HepG2 (cell line): ENCODE data around the gene TEAD3. TPM values are rescaled to one million over a fixed set of nuclear protein-coding genes. Genes with fewer than 3 reads are reported as not detected.

Source experiments
- ATAC-seq: fragments of 200-7000 bp; cut with Tn5 transposase; 3 replicates; pipeline ENCODE4 v1.9.1; 2020; ENCODE audit warnings: mild to moderate bottlenecking, moderate library complexity
- BruUV-seq: library from RNA; stranded (reverse); fragments of 400-500 nt; replicated peaks from 2 replicates; lab custom pipeline; 2021; lab: Mats Ljungman, UMichigan
- CTCF ChIA-PET: fragments of 300-600 bp; formaldehyde crosslinking; extraction: SDS; loops from one replicate; lab custom pipeline; 2021; ENCODE audit warnings: low total read pairs, inconsistent platforms, low intra/inter-chr PET ratio; lab: Yijun Ruan, JAX
- POLR2A ChIA-PET: fragments of 350-600 bp; sonication (Branson Sonifier 250); formaldehyde crosslinking; loops from one replicate; lab custom pipeline; 2020; ENCODE audit warnings: antibody characterized with exemption, inconsistent platforms; lab: Yijun Ruan, JAX
- DNase-seq: peaks from one replicate; pipeline ENCODE4 v3.0.0-alpha.2; 2015; ENCODE audit warnings: low spot score
- FAIRE-seq: peaks from 3 replicates; lab custom pipeline; 2011; peaks lifted over from hg19 to GRCh38; lab: Jason Lieb, UNC
- H2AFZ ChIP-seq: one replicate; pipeline ENCODE4 v1.6.1; 2011; ENCODE audit warnings: low read length, inconsistent platforms
- H3K27ac ChIP-seq: fragments of 300-600 bp; 3 replicates; pipeline ENCODE4 v1.8.0; 2011; ENCODE audit warnings: mixed run types, mild to moderate bottlenecking, mixed read lengths, low read length, inconsistent platforms; ENCODE audit not compliant: insufficient read depth; ENCODE audit errors: extremely low read length
- H3K27me3 ChIP-seq, 2 experiments: fragments of 200-600 bp in 1 of 2; 2 replicates in 1 of 2; 3 replicates in 1 of 2; pipeline versions ENCODE4 v1.6.0 to v1.8.0; 2011; ENCODE audit warnings: low read length in 2 of 2, mild to moderate bottlenecking in 2 of 2, moderate library complexity in 2 of 2, inconsistent platforms in 1 of 2; ENCODE audit not compliant: insufficient read depth in 2 of 2, control insufficient read depth in 1 of 2
- H3K36me3 ChIP-seq, 2 experiments: fragments of 200-600 bp in 1 of 2; replicated peaks in 1 of 2; 2 replicates in 1 of 2; 3 replicates in 1 of 2; pipeline versions ENCODE4 v1.5.1 to v1.8.0; 2011; ENCODE audit warnings: low read length in 2 of 2, inconsistent platforms in 1 of 2; ENCODE audit not compliant: insufficient read depth in 2 of 2, control insufficient read depth in 1 of 2
- H3K4me1 ChIP-seq: 2 replicates; pipeline ENCODE4 v1.5.1; 2012; ENCODE audit warnings: low read length, inconsistent platforms; ENCODE audit not compliant: insufficient read depth
- H3K4me2 ChIP-seq: 2 replicates; pipeline ENCODE4 v1.6.0; 2011; ENCODE audit warnings: low read depth, low read length, inconsistent platforms
- H3K4me3 ChIP-seq, 3 experiments: fragments of 200-600 bp in 1 of 3; sonication (generic), shearing (Covaris generic) in 1 of 3; replicated peaks in 1 of 3; 2 replicates each; pipeline ENCODE4 v1.5.1; 2011 to 2016; ENCODE audit warnings: low read length in 3 of 3, inconsistent platforms in 2 of 3, low read depth in 2 of 3, mild to moderate bottlenecking in 2 of 3, control low read depth in 1 of 3, mixed read lengths in 1 of 3; ENCODE audit not compliant: insufficient read depth in 1 of 3
- H3K79me2 ChIP-seq: one replicate; pipeline ENCODE4 v1.6.1; 2011; ENCODE audit warnings: low read length, inconsistent platforms; ENCODE audit not compliant: insufficient read depth
- H3K9ac ChIP-seq: 2 replicates; pipeline ENCODE4 v1.6.0; 2011; ENCODE audit warnings: mild to moderate bottlenecking, low read depth, low read length, inconsistent platforms; ENCODE audit not compliant: insufficient read depth
- H3K9me3 ChIP-seq: 2 replicates; pipeline ENCODE4 v1.5.1; 2012; ENCODE audit warnings: mild to moderate bottlenecking, low read length
- H4K20me1 ChIP-seq: 2 replicates; pipeline ENCODE4 v1.6.0; 2011; ENCODE audit warnings: inconsistent platforms, mild to moderate bottlenecking, low read length, moderate library complexity; ENCODE audit not compliant: insufficient read depth
- PPARG ChIP-seq: conservative IDR thresholded peaks from 2 replicates; pipeline ENCODE4 v1.6.1; 2016; ENCODE audit warnings: missing biosample characterization, missing genetic modification reagents
- TARDBP ChIP-seq: sonication (generic); formaldehyde crosslinking; IDR thresholded peaks from 2 replicates; pipeline ENCODE4 v1.8.0; 2022; ENCODE audit warnings: mild to moderate bottlenecking, missing genetic modification reagents
- ZNF124 ChIP-seq: sonication (generic); formaldehyde crosslinking; IDR thresholded peaks from 2 replicates; pipeline ENCODE4 v1.4.0; 2020; ENCODE audit warnings: missing genetic modification reagents
- ZNF460 ChIP-seq: sonication (generic); formaldehyde crosslinking; IDR thresholded peaks from 2 replicates; pipeline ENCODE4 v1.5.1; 2020; ENCODE audit warnings: missing genetic modification reagents, mild to moderate bottlenecking, borderline replicate concordance
- WGBS: methylation state at CpG from one replicate; pipeline ENCODE4 v1.1.6; 2017; ENCODE audit warnings: low lambda C conversion rate; 5-methylcytosine and 5-hydroxymethylcytosine counted together
- in situ Hi-C: cut with HindIII; loops from 2 replicates; pipeline ENCODE4 v1.10.0; 2017; ENCODE audit warnings: low pct_unique_long_range_greater_than_20kb; ENCODE audit not compliant: extremely low pct_ligation_motif_present
- intact Hi-C: fragments of 100-400 bp; cut with micrococcal nuclease; formaldehyde crosslinking; loops from one replicate; pipeline ENCODE4 v1.10.0; 2022; ENCODE audit not compliant: unreplicated experiment
- polyA plus RNA-seq, 8 experiments: library from polyadenylated mRNA; depleted of rRNA in 3 of 8; stranded (reverse) in 7 of 8; unstranded in 1 of 8; fragments of >200 nt; fragmentation: Illumina TruSeq in 4 of 8; extraction: Trizol in 4 of 8; gene quantifications; 2 replicates each; pipeline versions ENCODE4 v1.2.1 to v1.2.3, GENCODE V29; 2011 to 2016; ENCODE audit warnings: low read depth in 4 of 8, missing spikeins in 1 of 8, mixed read lengths in 1 of 8; ENCODE audit not compliant: insufficient read depth in 1 of 8
- total RNA-seq, 5 experiments: library from RNA; depleted of rRNA; stranded (reverse); fragments of >200 nt; fragmentation: Illumina TruSeq; extraction: Trizol; gene quantifications; 2 replicates each; pipeline ENCODE4 v1.2.3, GENCODE V29; 2016; ENCODE audit warnings: low read depth in 1 of 5
- TF ChIP-seq, protein P1 (sequence below): sonication (generic); formaldehyde crosslinking; IDR thresholded peaks from 2 replicates; pipeline ENCODE4 v1.9.0; 2021; ENCODE audit warnings: missing genetic modification reagents, borderline replicate concordance
- TF ChIP-seq, protein P2 (sequence below): sonication (generic); formaldehyde crosslinking; IDR thresholded peaks from 2 replicates; pipeline ENCODE4 v1.5.1; 2020; ENCODE audit warnings: mild to moderate bottlenecking, missing genetic modification reagents, borderline replicate concordance
- TF ChIP-seq, protein P3 (sequence below): sonication (generic); formaldehyde crosslinking; IDR thresholded peaks from 2 replicates; pipeline ENCODE4 v1.8.1; 2022; ENCODE audit warnings: low read depth, mild to moderate bottlenecking, missing genetic modification reagents
- TF ChIP-seq, protein P4 (sequence below): sonication (generic); formaldehyde crosslinking; IDR thresholded peaks from 2 replicates; pipeline ENCODE4 v1.8.0; 2022; ENCODE audit warnings: mild to moderate bottlenecking, missing genetic modification reagents, moderate library complexity
- TF ChIP-seq, protein P5 (sequence below): sonication (generic); formaldehyde crosslinking; IDR thresholded peaks from 2 replicates; pipeline ENCODE4 v1.4.0; 2020; ENCODE audit warnings: missing genetic modification reagents

TEAD3 gene
- total and polyA plus RNA-seq, 2 of the 13 experiments (the other 11 are each of a cell fraction or from before 2014, with no cell fraction given), result 15.1 to 16.5 TPM

DNA sequence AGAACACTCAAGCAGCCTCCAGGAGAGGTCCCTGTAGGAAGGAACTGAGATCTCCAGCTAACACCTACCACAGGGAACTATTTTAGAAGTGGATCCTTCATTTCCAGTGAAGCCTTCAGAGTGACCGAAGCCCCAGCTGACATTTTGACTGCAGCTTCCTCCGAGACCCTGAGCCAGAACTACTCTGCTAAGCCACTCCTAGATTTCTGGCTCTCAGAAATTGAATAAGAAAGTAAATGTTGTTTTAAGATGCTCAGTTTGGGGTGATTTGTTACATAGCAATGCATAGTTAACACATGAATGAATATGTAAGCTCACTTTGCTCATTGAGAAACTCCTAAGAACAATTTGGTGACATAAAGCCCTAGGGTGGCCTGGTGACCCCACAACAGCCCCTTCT, 10.3 kb upstream of the TEAD3 start:
- ChIA-PET POLR2A (interaction anchor here (2.7 kb wide), 1 partner anchor 10 kb away, joined by 10 read pairs; the partner anchor contains the start of gene TEAD3), CTCF (no interaction called here)
- no peak for ATAC-seq
- in situ Hi-C loops (no loop called here), intact Hi-C loops (no loop called here)
- no peak overlapping the region for H3K27ac ChIP-seq
- 93% methylated on average over 2 of the region's 2 CpGs for WGBS
- no peaks in the 10 kb centered on the region for H3K36me3 ChIP-seq
- H3K4me3 ChIP-seq, result no peak overlapping the region
- H3K4me1 ChIP-seq, result peaks cover 22% of the 10 kb centered on the region
- H3K9ac ChIP-seq, result no peak overlapping the region
- H3K79me2 ChIP-seq, result no peaks in the 10 kb centered on the region
- no peak for DNase-seq
- no peaks in the 10 kb centered on the region for H3K9me3 ChIP-seq
- H3K4me2 ChIP-seq, result no peak overlapping the region
- H4K20me1 ChIP-seq, result no peaks in the 10 kb centered on the region
- FAIRE-seq, result no peak
- no TSS peak for BruUV-seq
- H2AFZ ChIP-seq, result no peak overlapping the region
- H3K27me3 ChIP-seq, result peaks cover 11 to 74% of the 10 kb centered on the region in 2 experiments
- TF ChIP-seq, protein P1, sequence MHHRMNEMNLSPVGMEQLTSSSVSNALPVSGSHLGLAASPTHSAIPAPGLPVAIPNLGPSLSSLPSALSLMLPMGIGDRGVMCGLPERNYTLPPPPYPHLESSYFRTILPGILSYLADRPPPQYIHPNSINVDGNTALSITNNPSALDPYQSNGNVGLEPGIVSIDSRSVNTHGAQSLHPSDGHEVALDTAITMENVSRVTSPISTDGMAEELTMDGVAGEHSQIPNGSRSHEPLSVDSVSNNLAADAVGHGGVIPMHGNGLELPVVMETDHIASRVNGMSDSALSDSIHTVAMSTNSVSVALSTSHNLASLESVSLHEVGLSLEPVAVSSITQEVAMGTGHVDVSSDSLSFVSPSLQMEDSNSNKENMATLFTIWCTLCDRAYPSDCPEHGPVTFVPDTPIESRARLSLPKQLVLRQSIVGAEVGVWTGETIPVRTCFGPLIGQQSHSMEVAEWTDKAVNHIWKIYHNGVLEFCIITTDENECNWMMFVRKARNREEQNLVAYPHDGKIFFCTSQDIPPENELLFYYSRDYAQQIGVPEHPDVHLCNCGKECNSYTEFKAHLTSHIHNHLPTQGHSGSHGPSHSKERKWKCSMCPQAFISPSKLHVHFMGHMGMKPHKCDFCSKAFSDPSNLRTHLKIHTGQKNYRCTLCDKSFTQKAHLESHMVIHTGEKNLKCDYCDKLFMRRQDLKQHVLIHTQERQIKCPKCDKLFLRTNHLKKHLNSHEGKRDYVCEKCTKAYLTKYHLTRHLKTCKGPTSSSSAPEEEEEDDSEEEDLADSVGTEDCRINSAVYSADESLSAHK (CRISPR knock-in tag), result no peak
- no peak for TF ChIP-seq TARDBP (CRISPR knock-in tag)
- TF ChIP-seq, protein P2, sequence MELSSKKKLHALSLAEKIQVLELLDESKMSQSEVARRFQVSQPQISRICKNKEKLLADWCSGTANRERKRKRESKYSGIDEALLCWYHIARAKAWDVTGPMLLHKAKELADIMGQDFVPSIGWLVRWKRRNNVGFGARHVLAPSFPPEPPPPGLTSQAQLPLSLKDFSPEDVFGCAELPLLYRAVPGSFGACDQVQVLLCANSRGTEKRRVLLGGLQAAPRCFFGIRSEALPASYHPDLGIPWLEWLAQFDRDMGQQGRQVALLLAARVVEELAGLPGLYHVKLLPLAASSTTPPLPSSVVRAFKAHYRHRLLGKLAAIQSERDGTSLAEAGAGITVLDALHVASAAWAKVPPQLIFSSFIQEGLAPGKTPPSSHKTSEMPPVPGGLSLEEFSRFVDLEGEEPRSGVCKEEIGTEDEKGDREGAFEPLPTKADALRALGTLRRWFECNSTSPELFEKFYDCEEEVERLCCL (CRISPR knock-in tag), result no peak
- no peak for TF ChIP-seq ZNF460 (CRISPR knock-in tag)
- TF ChIP-seq, protein P3, sequence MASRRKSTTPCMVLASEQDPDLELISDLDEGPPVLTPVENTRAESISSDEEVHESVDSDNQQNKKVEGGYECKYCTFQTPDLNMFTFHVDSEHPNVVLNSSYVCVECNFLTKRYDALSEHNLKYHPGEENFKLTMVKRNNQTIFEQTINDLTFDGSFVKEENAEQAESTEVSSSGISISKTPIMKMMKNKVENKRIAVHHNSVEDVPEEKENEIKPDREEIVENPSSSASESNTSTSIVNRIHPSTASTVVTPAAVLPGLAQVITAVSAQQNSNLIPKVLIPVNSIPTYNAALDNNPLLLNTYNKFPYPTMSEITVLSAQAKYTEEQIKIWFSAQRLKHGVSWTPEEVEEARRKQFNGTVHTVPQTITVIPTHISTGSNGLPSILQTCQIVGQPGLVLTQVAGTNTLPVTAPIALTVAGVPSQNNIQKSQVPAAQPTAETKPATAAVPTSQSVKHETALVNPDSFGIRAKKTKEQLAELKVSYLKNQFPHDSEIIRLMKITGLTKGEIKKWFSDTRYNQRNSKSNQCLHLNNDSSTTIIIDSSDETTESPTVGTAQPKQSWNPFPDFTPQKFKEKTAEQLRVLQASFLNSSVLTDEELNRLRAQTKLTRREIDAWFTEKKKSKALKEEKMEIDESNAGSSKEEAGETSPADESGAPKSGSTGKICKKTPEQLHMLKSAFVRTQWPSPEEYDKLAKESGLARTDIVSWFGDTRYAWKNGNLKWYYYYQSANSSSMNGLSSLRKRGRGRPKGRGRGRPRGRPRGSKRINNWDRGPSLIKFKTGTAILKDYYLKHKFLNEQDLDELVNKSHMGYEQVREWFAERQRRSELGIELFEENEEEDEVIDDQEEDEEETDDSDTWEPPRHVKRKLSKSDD, result no peak
- TF ChIP-seq, protein P4, sequence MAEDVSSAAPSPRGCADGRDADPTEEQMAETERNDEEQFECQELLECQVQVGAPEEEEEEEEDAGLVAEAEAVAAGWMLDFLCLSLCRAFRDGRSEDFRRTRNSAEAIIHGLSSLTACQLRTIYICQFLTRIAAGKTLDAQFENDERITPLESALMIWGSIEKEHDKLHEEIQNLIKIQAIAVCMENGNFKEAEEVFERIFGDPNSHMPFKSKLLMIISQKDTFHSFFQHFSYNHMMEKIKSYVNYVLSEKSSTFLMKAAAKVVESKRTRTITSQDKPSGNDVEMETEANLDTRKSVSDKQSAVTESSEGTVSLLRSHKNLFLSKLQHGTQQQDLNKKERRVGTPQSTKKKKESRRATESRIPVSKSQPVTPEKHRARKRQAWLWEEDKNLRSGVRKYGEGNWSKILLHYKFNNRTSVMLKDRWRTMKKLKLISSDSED (CRISPR knock-in tag), result no peak
- TF ChIP-seq, protein P5, sequence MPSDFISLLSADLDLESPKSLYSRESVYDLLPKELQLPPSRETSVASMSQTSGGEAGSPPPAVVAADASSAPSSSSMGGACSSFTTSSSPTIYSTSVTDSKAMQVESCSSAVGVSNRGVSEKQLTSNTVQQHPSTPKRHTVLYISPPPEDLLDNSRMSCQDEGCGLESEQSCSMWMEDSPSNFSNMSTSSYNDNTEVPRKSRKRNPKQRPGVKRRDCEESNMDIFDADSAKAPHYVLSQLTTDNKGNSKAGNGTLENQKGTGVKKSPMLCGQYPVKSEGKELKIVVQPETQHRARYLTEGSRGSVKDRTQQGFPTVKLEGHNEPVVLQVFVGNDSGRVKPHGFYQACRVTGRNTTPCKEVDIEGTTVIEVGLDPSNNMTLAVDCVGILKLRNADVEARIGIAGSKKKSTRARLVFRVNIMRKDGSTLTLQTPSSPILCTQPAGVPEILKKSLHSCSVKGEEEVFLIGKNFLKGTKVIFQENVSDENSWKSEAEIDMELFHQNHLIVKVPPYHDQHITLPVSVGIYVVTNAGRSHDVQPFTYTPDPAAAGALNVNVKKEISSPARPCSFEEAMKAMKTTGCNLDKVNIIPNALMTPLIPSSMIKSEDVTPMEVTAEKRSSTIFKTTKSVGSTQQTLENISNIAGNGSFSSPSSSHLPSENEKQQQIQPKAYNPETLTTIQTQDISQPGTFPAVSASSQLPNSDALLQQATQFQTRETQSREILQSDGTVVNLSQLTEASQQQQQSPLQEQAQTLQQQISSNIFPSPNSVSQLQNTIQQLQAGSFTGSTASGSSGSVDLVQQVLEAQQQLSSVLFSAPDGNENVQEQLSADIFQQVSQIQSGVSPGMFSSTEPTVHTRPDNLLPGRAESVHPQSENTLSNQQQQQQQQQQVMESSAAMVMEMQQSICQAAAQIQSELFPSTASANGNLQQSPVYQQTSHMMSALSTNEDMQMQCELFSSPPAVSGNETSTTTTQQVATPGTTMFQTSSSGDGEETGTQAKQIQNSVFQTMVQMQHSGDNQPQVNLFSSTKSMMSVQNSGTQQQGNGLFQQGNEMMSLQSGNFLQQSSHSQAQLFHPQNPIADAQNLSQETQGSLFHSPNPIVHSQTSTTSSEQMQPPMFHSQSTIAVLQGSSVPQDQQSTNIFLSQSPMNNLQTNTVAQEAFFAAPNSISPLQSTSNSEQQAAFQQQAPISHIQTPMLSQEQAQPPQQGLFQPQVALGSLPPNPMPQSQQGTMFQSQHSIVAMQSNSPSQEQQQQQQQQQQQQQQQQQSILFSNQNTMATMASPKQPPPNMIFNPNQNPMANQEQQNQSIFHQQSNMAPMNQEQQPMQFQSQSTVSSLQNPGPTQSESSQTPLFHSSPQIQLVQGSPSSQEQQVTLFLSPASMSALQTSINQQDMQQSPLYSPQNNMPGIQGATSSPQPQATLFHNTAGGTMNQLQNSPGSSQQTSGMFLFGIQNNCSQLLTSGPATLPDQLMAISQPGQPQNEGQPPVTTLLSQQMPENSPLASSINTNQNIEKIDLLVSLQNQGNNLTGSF (CRISPR knock-in tag), result no peak
- no peak for TF ChIP-seq ZNF124 (CRISPR knock-in tag)
- no peak for TF ChIP-seq PPARG (CRISPR knock-in tag)
